GM12872 (cell line): ENCODE measurements around the gene SS18.

Experiments
- CTCF ChIP-seq: IDR thresholded peaks from 3 replicates; pipeline ENCODE4 v1.5.1; 2011; ENCODE audit warnings: low read depth, mild to moderate bottlenecking, low read length, moderate library complexity; ENCODE audit not compliant: insufficient read depth

Gene SS18

GRCh38 chr18:26002375-26002910 lies 88.0 kb downstream of the SS18 start:
- no peak for TF ChIP-seq CTCF

GRCh38 chr18:25998461-25998860 lies 92.0 kb downstream of the SS18 start:
- TF ChIP-seq CTCF: no peak

GRCh38 chr18:25992566-25992965 lies 97.8 kb downstream of the SS18 start:
- no peak for TF ChIP-seq CTCF

GRCh38 chr18:25990473-25990872 lies 99.9 kb downstream of the SS18 start:
- TF ChIP-seq CTCF: no peak

GRCh38 chr18:25985707-25986394 lies 104.6 kb downstream of the SS18 start:
- no peak for TF ChIP-seq CTCF

GRCh38 chr18:25983730-25984129 lies 106.7 kb downstream of the SS18 start:
- no peak for TF ChIP-seq CTCF

GRCh38 chr18:25982961-25983360 lies 107.5 kb downstream of the SS18 start:
- TF ChIP-seq CTCF: no peak

GRCh38 chr18:25982153-25982552 lies 108.3 kb downstream of the SS18 start:
- TF ChIP-seq CTCF: no peak
